Glutamatergic neuron (in vitro differentiated cells): Measurements from ENCODE around the gene CD47. TPM values are rescaled to one million over a fixed set of nuclear protein-coding genes. Genes with fewer than 3 reads are reported as not detected.
A peak's percentile ranks its signal among the peaks of the same experiment; 100 is the strongest.

Source experiments
- DNase-seq: peaks from one replicate; pipeline ENCODE4 v3.0.0; 2022
- H3K27ac Mint-ChIP-seq: one replicate; pipeline ENCODE4 v1.8.0; 2020; ENCODE audit warnings: mild to moderate bottlenecking, mixed read lengths, inconsistent platforms; ENCODE audit not compliant: unreplicated experiment
- H3K27me3 Mint-ChIP-seq: one replicate; pipeline ENCODE4 v1.8.0; 2020; ENCODE audit warnings: mild to moderate bottlenecking, moderate library complexity, mixed read lengths, inconsistent platforms; ENCODE audit not compliant: unreplicated experiment
- H3K36me3 Mint-ChIP-seq: one replicate; pipeline ENCODE4 v1.8.0; 2020; ENCODE audit warnings: mild to moderate bottlenecking, mixed read lengths, inconsistent platforms; ENCODE audit not compliant: unreplicated experiment
- H3K4me1 Mint-ChIP-seq: one replicate; pipeline ENCODE4 v1.8.0; 2020; ENCODE audit warnings: mild to moderate bottlenecking, low read depth, mixed read lengths, inconsistent platforms; ENCODE audit not compliant: unreplicated experiment
- H3K4me3 Mint-ChIP-seq: one replicate; pipeline ENCODE4 v1.8.0; 2020; ENCODE audit warnings: mild to moderate bottlenecking, mixed read lengths, inconsistent platforms; ENCODE audit not compliant: unreplicated experiment
- H3K9me3 Mint-ChIP-seq: one replicate; pipeline ENCODE4 v1.8.0; 2020; ENCODE audit warnings: mild to moderate bottlenecking, moderate library complexity, mixed read lengths, inconsistent platforms; ENCODE audit not compliant: unreplicated experiment
- CTCF ChIP-seq: fragments of 200-600 bp; sonication (generic); IDR thresholded peaks from one replicate; pipeline ENCODE4 v1.5.0; 2021; ENCODE audit not compliant: partially characterized antibody, unreplicated experiment
- total RNA-seq: library from RNA; stranded (reverse); fragmentation: NEBNext Ultra II Directional; extraction: Animal tissue kit (Norgen Biotek cat#: 25700); gene quantifications from one replicate; pipeline ENCODE4 v1.2.1, GENCODE V29; 2021; ENCODE audit not compliant: unreplicated experiment

Gene CD47
- total RNA-seq, 1 donor from 2014 or later = 507 TPM

- peaks cover 16% of the 10 kb centered on the region for H3K9me3 Mint-ChIP-seq
- peaks cover 15% of the 10 kb centered on the region for H3K27me3 Mint-ChIP-seq
- H3K4me1 Mint-ChIP-seq = peaks cover 27% of the 10 kb centered on the region
- no peak for DNase-seq
- H3K27ac Mint-ChIP-seq = peak overlapping the region; percentile 90
- H3K36me3 Mint-ChIP-seq = peaks cover 3% of the 10 kb centered on the region
- no peak for TF ChIP-seq CTCF
- H3K4me3 Mint-ChIP-seq = peak overlapping the region; percentile 91
Measured at GRCh38 chr3:108092501-108092900, 1.7 kb upstream of the CD47 start.

GRCh38 chr3:108091498-108092250, 843 bp upstream of the CD47 start:
- Mint-ChIP-seq H3K9me3 (peaks cover 16% of the 10 kb centered on the region), H3K4me1 (peaks cover 21% of the 10 kb centered on the region), H3K27ac (peak overlapping the region; percentile 90), H3K36me3 (peaks cover 3% of the 10 kb centered on the region), H3K27me3 (peaks cover 15% of the 10 kb centered on the region), H3K4me3 (peak overlapping the region; percentile 91)
- no peak for TF ChIP-seq CTCF
- DNase-seq = no peak

- H3K9me3 Mint-ChIP-seq = peaks cover 16% of the 10 kb centered on the region
- no peak for TF ChIP-seq CTCF
- no peak overlapping the region for H3K4me3 Mint-ChIP-seq
- H3K36me3 Mint-ChIP-seq = peaks cover 3% of the 10 kb centered on the region
- peaks cover 15% of the 10 kb centered on the region for H3K27me3 Mint-ChIP-seq
- H3K27ac Mint-ChIP-seq = peak overlapping the region; percentile 88
- H3K4me1 Mint-ChIP-seq = peaks cover 19% of the 10 kb centered on the region
- no peak for DNase-seq
Measured at GRCh38 chr3:108090049-108090700, 656 bp downstream of the CD47 start.

GRCh38 chr3:108089579-108089978, 1.3 kb downstream of the CD47 start:
- TF ChIP-seq CTCF = no peak
- Mint-ChIP-seq H3K4me1 (peaks cover 19% of the 10 kb centered on the region), H3K4me3 (no peak overlapping the region), H3K36me3 (peaks cover 3% of the 10 kb centered on the region), H3K27ac (peak overlapping the region; percentile 88), H3K27me3 (peaks cover 15% of the 10 kb centered on the region), H3K9me3 (peaks cover 16% of the 10 kb centered on the region)
- DNase-seq = no peak

GRCh38 chr3:108088697-108089096, 2.1 kb downstream of the CD47 start:
- no peak for TF ChIP-seq CTCF
- Mint-ChIP-seq H3K27me3 (peaks cover 15% of the 10 kb centered on the region), H3K27ac (peak overlapping the region; percentile 90), H3K36me3 (peaks cover 3% of the 10 kb centered on the region), H3K4me3 (no peak overlapping the region), H3K9me3 (peaks cover 16% of the 10 kb centered on the region), H3K4me1 (peaks cover 19% of the 10 kb centered on the region)
- DNase-seq = no peak
